Islet precursor cell (in vitro differentiated cells): ENCODE results near the gene TROAP.
"Not testable (repeated sequence)": the region's sequence is repeated elsewhere in the genome, so short reads cannot be mapped to it uniquely, and the experiment has no call there.

Experiments used
- DNase-seq: peaks from one replicate; pipeline ENCODE4 v3.0.0-alpha.2; 2018

TROAP gene

GRCh38 chr12:49295082-49295936 lies 27.7 kb upstream of the TROAP start, which contains the start of gene PRPH:
PRPH (plus strand) TSS chr12:49295147; CDS start chr12:49295201, 54 bp downstream.
- peak; percentile 72 for DNase-seq

DNA sequence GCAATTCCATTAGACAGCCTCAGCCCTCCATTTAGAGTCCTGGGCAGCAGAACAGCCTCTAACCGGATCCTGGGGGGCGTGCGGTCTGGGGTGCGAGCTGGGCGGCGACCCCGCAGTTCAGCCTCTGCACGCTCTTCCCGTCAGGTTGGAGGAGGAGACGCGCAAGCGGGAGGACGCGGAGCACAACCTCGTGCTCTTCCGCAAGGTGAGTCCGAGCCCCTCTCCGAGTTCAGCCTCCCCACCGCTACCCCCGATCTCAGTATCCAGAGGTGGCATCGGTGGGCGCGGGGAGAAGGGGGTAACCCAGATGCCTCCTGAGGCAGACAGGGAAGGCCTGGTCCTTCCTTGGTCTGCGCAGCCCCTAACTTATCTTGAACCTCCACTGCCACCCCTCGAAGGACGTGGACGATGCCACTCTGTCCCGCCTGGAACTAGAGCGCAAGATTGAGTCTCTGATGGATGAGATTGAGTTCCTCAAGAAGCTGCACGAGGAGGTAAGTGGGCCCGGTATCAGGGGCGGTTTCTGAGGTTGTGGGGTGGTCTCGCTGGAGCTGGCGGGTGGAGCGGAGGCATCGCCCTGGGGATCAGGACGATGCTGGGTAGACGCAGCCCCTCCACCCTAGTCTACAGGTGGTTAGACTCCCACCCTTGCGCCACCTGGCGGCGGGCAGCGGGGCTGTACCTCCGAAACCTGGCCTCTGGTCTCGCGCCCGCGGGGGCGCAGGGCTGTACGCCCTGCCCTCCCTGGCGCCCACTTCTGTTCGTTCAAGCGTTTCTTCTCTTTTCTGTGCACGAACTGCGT lies 26.8 kb upstream of the TROAP start:
- DNase-seq = peak; percentile 81

DNA sequence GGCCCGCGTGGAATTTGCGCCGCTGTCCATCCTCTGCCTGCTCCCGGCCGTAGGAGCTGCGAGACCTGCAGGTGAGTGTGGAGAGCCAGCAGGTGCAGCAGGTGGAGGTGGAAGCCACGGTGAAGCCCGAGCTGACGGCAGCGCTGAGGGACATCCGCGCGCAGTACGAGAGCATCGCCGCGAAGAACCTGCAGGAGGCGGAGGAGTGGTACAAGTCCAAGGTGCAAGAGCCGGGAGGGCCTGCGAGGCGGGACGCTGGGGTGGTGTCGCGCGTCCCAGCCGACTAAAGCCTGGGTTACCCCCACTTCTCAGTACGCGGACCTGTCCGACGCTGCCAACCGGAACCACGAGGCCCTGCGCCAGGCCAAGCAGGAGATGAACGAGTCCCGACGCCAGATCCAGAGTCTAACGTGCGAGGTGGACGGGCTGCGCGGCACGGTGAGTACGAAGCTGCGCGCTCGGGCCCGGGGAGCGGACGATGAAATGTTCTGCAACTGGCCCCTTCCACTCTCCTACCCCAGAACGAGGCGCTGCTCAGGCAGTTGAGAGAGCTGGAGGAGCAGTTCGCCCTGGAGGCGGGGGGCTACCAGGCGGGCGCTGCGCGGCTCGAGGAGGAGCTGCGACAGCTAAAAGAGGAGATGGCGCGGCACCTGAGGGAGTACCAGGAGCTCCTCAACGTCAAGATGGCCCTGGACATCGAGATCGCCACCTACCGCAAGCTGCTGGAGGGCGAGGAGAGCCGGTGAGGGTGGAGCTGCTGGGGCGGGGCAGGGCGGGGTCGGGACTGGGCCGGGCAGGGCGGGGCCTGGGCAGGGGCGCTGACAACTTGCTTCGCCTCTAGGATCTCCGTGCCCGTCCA lies 26.0 kb upstream of the TROAP start:
- peak; percentile 91 for DNase-seq

DNA sequence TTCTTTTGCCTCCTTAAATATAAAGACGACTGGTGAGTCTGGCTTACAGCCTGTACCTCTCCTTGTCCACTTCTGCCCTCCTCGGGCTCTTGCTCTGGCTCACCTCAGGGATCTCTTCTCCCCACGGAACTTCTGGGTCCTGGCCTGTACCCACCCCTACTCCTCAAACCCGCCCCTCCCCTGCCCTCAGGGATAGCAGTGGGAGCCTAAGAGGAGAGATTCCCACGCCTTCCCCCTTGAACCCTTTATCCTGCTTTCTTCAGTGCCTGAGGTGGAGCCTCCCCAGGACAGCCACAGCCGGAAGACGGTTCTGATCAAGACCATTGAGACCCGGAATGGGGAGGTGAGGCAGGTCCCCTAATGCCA lies 25.4 kb upstream of the TROAP start:
- peak; percentile 51 for DNase-seq

DNA sequence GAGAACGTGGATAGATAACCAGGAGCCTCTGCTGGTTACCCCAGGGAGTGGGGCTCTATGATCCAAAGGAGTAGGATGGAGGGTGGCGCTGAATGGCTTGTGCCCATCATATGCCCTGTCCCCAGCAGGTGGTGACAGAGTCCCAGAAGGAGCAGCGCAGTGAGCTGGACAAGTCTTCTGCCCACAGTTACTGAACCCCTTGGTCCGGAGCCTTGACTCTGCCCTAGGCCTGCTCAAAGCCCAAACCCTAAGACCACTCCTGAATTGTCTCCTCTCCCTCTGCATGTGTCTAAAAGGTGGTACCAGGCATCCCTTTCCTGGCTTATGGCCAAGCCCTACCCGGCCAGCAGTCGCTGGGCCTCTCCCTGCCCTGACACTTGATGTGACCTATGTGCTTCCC lies 24.9 kb upstream of the TROAP start:
- peak; percentile 55 for DNase-seq

DNA sequence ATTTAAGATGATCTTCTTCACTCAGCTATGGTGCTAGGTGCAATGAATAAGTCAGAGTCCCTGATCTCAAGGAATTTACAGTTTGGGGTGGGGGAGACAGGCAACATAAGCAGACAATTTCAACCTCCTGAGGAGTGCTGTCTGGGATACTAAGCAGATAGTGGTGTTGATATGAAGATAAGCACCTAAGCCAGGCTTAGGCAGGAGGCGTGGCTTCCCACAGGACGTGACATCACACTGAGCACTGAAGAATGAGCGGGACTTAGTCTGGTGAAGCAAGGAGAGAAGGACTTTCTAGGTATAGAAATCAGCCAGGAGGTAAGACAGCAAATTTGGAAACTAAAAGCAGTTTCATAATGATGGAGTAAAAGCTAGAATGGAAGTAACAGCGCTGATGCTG lies 21.3 kb upstream of the TROAP start:
- no peak for DNase-seq

- peak; percentile 76 for DNase-seq
These were observed 18.9 kb upstream of the TROAP start for GRCh38 chr12:49304161-49304560.

DNA sequence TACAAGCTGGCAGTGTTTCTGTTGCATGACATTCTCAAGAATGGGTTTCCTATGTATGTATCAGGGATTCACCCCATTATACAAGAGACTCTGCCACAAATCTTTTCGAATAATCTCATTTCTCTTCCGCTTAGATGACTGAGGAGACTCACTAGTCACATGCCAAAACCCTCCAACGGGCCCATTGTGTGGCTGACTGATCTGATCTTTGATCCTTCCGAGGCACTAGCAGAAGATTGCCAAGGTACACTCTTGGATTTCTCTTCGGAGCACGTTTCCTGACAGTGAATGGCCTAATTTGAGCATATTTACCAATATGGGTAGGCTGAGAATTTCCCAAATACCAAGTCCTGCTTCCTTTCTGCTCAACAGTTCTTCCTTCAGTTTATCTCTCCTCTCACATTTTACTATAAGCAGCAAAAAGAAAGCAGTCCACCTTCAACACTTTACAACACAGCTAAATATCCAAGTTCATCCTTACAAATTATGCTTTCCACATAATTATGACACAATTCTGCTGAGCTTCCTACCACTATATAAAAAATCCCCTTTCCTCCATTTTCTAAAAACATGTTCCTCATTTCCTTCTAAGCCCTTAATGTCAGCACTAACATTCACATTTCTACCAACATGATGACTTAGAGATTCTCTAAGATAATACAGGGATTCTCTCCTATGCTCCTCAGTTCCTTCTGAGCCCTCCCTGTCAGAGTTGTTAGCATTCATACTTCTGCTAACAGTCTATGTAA lies 17.1 kb upstream of the TROAP start:
- no peak for DNase-seq

GRCh38 chr12:49309386-49309785 lies 13.7 kb upstream of the TROAP start:
- DNase-seq = peak; percentile 53

GRCh38 chr12:49310451-49311000 lies 12.5 kb upstream of the TROAP start:
- not testable (repeated sequence) for DNase-seq

DNA sequence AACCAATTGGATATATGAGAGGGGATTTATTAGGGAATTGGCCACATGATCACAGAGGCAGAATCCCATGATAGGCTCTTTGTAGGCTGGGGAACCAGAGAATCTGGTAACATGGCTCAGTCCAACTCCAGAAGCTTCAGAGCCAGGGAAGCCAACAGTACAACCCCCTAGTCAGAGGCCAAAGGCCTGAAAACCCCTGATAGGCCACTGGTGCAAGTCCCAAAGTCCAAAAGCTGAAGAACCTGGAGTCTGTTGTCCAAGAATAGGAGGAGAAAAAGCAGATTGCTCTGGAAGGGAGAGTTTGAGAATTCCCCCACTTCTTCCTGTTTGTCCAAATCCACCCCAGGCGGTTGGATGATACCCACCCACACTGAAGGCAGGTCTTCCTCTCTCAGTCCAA lies 8.2 kb upstream of the TROAP start:
- DNase-seq = no peak

- DNase-seq = not testable (repeated sequence)
These were observed 5.9 kb upstream of the TROAP start for GRCh38 chr12:49317118-49317517.

DNA sequence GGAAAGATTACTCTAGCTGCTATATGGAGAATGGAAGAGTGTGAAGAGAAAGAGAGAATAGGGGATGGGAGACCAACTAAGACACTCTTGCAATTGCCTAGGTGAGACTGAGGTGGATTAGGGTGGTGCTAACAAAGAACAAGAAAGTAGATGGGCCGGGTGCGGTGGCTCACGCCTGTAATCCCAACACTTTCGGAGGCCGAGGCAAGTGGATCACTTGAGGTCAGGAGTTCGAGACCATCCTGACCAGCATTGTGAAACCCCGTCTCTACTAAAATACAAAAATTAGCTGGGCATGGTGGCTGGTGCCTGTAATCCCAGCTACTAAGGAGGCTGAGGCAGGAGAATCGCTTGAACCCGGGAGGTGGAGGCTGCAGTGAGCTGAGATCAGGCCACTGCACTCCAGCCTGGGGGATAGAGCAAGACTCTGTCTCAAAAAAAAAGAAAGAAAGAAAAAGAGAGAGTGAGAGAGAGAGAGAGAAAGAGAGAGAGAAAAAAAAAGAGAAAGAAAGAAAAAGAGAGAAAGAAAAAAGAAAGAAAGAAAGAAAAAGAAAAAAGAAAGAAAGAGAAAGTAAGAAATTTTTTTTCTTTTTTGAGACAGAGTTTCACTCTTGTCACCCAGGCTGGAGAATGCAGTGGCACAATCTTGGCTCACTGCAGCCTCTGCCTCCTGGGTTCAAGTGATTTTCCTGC lies 2.5 kb upstream of the TROAP start:
- DNase-seq = not testable (repeated sequence)

DNA sequence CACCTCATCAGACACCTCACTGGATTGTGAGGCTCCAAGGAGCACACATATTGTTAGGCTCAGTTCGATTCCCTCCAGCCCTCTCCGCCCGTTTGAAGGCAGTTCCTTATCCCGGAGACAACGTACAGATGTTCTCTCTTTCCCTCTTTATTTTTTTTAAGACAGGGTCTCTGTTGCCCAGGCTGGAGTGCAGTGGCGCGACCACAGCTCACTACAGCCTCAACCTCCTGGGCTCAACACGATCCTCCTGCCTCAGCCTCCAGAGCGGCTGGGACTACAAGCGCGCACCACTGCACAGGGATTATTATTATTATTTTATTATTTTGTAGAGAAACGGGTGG lies 718 bp upstream of the TROAP start:
- DNase-seq = peak; percentile 48

DNA sequence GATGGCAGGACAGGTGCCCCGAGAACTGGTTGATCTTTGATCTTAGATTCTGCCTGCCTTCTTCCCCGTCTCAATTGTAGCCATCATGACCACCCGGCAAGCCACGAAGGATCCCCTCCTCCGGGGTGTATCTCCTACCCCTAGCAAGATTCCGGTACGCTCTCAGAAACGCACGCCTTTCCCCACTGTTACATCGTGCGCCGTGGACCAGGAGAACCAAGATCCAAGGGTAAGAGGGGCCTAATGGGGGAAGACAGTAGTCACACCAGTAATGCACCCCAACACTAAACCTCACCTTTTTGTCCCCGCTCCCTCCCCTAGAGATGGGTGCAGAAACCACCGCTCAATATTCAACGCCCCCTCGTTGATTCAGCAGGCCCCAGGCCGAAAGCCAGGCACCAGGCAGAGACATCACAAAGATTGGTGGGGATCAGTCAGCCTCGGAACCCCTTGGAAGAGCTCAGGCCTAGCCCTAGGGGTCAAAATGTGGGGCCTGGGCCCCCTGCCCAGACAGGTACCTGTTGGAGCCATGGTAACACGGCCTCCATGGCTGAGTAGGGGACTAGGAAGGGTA lies 556 bp downstream of the TROAP start:
- no peak for DNase-seq

- DNase-seq = no peak
These were observed 2.6 kb downstream of the TROAP start for GRCh38 chr12:49325606-49326005.

DNA sequence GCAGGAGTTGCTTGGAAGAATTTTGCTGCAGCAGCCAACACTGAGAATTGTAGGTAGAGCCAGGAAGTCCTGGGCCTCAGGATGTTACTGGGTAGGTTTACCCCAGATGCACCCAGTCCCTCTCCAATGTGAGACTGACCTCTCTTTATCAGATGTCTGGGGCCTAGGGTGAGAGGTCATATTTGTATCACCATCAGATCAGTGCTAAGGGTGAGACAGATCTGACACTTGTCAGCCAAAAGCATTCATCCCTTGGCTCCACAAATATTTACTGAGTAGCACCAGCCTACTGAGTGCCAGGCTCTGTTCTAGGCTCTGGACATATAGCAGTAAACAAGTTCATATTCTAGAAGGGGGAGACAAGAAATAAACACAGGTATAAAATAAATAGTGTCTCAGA lies 4.3 kb downstream of the TROAP start:
- no peak for DNase-seq

- no peak for DNase-seq
These were observed 4.8 kb downstream of the TROAP start for GRCh38 chr12:49327887-49328286.

GRCh38 chr12:49328816-49329215 lies 5.8 kb downstream of the TROAP start:
- DNase-seq = no peak

- DNase-seq = peak; percentile 51
These were observed 7.1 kb downstream of the TROAP start for GRCh38 chr12:49330032-49330619.
